Measurements from ENCODE around the gene UBE3B.
A peak's percentile ranks its signal among the peaks of the same experiment; 100 is the strongest.

The UBE3B gene

GRCh38 chr12:109451400-109451799 is 26.0 kb upstream of the UBE3B start:
- DNase-seq = no peak

DNA sequence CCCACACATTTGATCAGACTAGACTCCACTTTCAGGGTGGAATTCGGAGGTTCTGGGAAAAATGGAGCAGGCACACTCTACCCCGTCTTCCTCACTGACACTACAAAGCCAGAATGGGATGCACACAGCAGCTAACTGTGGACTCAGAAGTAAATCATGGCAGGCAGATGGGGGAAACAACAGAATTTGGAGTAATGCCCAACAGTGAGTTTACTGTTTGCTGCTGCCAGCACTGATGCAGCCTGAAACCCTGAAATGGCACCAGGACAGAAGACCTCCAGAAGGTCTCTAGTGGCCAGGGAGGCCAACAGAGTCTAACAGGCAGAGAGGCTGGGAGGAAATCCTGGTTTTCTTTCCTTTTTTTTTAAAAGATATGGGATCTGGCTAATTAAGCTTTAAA is 24.9 kb upstream of the UBE3B start:
- no peak for DNase-seq

- no peak for DNase-seq
Observed at GRCh38 chr12:109455706-109456105, 21.7 kb upstream of the UBE3B start.

DNA sequence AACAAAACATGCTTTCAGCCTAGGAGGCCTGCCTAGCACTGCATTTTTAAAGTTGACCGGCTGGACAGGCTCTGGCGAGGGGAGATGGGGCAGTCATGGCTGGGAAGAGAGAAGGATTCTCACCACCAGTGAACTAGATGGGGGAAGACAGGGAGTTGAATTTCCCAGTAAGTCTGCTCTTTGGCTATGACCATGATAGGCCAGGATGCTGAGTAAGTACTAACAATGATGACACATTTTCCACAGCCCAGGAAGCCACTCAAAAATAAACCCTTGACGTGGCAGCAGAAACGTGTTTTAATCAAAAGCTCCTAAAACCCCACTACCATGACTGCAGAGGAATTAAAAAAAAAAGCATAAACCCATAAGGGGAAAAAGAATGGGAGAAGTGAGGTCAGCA is 19.3 kb upstream of the UBE3B start:
- DNase-seq = no peak

GRCh38 chr12:109458771-109459208 is 18.6 kb upstream of the UBE3B start:
- DNase-seq = no peak

DNA sequence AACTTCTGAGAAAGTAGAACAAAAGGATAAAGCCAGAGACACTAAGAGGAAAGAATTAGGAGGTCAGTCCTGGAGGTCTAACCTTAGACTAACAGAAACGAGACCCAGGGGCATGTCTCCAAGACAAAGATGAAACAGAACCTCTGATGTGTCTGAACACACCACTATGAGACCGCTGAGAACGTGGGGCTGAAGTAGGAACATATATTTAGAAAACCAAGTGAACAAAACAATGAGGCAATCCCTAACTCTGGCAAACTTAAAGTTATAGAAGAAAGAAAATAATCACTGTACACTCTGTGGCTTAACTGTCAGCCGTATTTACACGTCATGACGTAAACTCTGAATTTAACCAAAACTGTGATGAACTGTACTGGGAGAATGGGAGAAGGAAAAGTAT is 18.2 kb upstream of the UBE3B start:
- DNase-seq = no peak

GRCh38 chr12:109460538-109460937 is 16.9 kb upstream of the UBE3B start:
- DNase-seq = no peak

DNA sequence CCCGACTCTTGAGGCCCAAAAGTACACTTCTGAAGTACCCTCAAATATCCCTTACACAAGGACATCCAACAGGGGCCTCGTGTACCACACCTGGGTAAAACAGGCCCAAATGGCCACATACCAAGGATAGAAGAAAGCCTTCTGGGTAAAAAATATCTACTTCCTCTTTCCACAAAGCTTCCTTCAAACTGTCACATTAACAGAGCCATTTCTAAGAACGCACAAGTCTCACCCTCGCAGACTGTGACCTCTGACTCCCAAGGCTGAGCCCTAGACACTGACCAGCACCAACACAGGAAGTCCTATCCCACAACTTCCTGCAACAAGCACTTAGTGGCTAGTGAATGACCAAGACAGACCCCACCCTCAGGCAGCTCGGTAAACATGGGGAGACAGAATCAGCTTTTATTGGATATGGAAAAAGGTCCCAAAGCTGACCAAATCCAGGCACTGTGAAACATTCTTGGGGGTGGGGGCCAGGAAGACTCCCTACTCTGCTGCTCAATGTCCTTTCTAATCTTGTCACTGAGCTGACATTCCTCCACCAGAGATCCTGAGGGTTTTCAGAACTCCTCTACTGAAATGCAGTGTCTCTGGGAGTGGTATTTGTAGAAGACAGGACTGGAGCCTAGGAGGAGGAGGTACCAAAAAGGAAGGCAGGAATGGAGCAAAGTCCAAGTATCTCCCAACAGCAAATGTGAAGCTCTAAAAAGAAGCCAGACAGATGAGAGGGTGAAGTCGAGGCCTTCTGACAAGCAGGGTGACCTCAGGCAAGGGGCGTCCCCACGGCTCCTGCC is 16.2 kb upstream of the UBE3B start:
- DNase-seq = no peak

DNA sequence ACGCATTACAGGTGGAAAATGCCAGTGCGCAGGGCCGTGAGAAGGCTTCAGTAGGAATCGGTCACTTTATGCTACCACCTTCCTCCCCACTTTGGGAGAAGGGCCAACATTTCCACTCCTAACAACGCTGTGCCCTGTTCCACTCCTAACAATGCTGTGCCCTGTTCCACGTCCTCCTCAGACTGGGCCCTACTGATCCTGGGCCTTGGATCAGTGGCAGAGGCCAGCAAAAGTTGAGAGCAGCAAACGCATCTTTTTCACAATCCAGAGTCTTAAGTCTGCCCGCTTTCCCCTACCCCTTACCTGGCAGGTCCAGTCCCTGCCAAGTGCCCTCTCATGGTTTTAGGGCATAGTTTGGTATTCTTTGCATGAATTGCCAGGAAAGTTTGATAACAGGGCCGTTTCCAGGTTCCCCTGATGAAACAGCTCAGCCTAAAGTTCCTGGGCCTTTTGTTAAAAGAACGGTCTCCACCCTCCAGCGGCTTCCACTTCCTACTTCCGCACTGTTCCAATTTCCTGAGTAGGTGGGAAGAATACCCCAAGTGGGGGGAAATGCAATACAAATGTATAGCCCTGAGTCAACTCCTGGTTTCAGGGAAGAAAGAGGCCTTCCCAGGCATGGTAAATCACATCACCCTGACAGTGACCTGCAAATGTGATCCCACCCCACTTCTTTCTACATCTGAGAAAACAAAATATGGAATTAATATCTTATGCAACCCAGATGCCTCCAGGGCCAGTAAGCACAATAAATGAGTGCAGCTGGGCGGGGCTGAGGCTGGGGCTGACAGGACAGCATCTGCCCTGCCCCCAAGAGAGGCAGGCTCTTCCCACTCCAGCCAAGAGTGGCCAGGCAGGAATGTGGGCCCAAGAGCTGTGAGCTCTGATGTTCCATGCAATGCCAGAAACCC is 15.3 kb upstream of the UBE3B start:
- DNase-seq = peak; percentile 12

DNA sequence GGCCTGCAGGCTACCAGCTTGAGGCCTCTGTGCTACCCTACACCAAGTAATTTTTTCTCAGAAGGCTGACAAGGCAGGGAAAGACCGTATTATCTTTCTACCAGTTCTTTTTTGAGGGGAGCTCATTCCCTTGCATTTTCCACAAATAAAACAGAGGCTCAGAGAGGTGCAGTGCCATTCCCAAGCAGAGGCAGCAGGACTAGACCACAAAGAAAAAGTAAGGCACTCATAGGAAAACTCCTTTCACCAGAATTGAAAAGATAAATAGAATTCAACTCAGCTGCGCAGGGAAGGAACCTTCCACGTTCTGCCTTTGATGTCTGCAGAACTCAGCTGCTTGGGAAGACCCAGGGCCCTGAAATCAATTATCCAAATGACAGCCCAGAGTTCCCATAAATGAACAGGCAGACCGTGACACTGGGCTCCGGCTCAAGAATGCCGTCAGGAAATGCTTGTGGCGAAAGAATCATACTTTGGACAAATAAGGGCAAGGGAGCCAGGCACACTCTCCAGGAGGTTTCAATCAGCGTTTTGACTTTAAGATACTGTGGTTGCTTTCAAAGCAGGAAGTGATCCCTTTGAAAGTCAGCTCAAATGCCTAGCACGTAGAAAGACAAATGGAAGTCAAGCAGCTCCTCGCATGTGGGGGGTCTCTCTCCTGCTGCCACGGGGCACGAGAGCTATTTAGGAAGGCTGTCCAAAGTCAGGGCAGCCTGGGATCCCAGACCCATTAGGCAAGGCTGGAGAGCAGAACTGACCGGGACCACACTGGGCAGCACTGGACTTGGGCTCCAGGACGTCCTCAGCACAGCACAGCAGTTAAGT is 14.4 kb upstream of the UBE3B start:
- peak; percentile 74 for DNase-seq

- no peak for DNase-seq
Observed at GRCh38 chr12:109463756-109464155, 13.7 kb upstream of the UBE3B start.

- no peak for DNase-seq
Observed at GRCh38 chr12:109464642-109465351, 12.6 kb upstream of the UBE3B start.

DNA sequence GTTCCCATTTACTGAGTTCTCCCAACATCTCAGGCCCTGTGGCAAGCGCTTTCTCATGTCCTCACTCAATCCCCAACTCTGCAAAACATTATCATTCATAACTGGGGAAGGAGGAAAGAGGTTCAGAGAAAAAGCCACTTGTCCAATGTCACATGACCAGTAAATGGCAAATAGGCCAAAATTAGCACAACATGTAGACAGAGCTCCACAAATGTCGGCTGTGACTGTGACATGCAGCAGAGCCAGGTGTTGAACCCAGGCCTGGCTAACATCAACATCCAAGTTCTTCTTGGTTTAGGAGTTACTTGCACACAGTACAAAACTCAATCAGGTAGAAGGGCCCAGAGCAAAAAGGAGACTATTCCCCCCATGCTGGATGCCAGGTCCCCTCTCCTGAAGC is 11.1 kb upstream of the UBE3B start:
- no peak for DNase-seq

DNA sequence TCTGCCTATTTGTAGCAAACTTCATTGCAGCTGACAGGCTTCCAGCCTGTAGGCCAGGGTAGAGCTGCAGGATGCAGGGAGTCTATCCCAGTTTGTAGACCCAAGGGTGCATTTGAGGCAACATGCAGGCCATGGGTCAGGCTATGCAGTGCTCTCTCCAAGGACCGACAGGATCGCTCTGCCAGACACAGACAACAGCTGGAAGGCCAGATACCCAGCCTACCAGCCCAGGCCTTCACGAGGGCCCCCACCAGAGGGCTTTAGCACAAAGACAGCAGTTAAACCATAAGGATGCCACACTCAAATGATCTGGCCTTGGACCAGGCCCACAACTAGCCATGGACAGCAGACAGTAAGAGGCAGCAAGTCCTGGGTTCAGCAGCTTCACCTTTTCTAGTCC is 10.6 kb upstream of the UBE3B start:
- DNase-seq = no peak

DNA sequence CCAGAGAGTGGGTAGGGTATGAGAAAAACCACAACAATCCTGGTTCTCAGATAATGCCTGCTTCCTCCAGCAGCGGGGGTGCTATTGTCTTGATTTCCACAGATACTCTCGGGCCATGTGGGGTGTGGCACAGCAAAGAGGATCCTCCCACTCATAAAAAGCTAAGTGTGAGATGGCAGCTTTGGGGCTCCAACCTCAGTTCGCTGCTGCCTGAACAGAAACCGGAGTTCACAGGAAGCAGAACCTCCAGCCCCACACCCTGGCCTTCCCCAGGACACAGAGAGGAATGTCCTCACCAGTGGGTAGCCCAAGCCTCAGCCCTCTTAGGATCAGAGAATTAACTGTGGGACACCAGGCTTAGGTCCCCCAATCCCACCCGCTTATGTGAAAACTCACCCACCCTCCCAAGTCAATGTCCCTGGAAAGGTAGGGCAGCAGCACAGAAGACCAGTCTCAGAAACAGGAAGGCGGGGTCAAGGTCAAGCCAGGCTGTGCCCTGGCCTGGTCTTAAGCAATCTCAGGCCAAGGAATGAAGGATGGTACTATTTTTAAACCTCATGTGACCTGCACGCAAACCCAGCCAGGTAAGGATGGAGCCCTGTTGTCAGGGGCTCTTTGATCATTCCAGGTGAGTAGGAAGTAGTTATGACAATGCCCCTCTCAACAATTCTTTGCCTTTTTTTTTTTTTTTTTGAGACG is 9.3 kb upstream of the UBE3B start:
- no peak for DNase-seq

DNA sequence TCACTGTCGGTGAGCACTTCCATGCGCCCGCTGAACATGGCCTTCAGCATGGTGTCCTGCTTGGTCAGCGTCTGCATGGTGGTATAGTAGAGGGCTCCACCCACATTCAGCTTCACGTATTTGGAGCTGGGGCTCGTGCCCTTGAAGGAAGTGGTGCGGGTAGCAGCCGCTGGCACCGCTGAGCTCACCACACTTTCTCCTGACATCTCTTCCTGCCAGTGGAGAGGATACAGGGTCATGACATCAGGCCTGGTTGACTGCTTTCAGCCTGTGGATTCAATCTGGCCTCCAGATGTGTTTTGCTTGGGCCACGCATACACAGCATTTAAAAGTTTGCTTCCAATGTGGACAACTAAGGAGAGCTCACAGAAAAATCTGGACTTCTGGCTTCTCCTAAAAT is 7.9 kb upstream of the UBE3B start:
- DNase-seq = no peak

GRCh38 chr12:109473006-109473405 is 4.4 kb upstream of the UBE3B start:
- no peak for DNase-seq

- peak; percentile 76 for DNase-seq
Observed at GRCh38 chr12:109473526-109474270, 3.7 kb upstream of the UBE3B start.

GRCh38 chr12:109475121-109475520 is 2.3 kb upstream of the UBE3B start:
- no peak for DNase-seq

DNA sequence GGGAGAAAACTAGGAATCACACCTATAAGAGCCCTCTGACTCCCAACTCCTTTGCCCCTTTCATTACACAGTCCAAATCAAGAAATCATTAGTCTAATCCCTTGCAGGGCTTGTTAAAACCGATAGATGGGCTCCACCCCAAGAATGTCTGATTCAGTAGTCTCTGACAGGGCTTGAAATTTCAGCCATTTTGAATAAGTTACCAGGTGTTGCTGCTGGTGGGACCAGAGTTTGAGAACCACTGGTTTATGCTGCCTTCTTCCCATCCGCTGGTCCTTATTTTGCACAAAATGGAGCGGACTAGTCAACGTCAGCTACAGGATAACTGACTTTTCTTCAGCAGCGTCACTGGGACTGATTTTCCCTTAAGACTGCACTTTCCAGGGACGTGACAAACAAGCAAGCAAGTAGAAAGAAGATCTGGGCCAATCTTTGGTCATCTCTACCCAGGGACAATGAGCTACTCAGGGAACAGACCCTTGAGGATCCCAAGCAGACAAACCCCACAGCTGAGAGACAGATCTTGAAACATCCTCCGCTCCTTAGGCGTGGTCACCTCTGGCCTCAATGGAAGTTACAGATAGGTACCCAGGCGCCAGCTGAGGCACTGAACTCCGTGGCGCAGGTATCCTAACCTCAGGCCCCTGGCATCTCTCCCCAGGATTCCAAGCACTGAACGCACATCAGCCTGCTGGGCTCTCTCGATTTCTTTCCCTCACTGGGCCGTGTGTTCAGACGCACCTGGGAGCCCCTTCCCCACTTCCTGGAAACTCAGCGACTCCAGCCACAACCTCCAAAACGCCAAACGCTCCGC is 1.2 kb upstream of the UBE3B start:
- no peak for DNase-seq

Data from DMS79 (cell line).